KMS-11 (cell line): ENCODE data around the gene ZNF784.
A peak's percentile ranks its signal among the peaks of the same experiment; 100 is the strongest.

ENCODE experiments used
- H2AFZ ChIP-seq: fragments of 200-600 bp; sonication (generic); 2 replicates; pipeline ENCODE4 v1.6.1; 2016; ENCODE audit warnings: antibody characterized with exemption, mixed run types, low read depth
- H3K27ac ChIP-seq: fragments of 200-600 bp; sonication (generic); 2 replicates; pipeline ENCODE4 v1.6.1; 2016; ENCODE audit warnings: mild to moderate bottlenecking, mixed run types
- H3K27me3 ChIP-seq: fragments of 200-600 bp; sonication (generic); 2 replicates; pipeline ENCODE4 v1.6.1; 2017; ENCODE audit warnings: mild to moderate bottlenecking, low read depth, mixed run types, moderate library complexity; ENCODE audit not compliant: insufficient read depth
- H3K36me3 ChIP-seq: fragments of 200-600 bp; sonication (generic); 2 replicates; pipeline ENCODE4 v1.6.1; 2017; ENCODE audit warnings: mild to moderate bottlenecking, mixed run types; ENCODE audit not compliant: insufficient read depth
- H3K4me1 ChIP-seq: fragments of 200-600 bp; sonication (generic); 2 replicates; pipeline ENCODE4 v1.6.1; 2016; ENCODE audit warnings: mild to moderate bottlenecking, low read depth, mixed run types; ENCODE audit not compliant: poor library complexity, severe bottlenecking
- H3K4me2 ChIP-seq: fragments of 200-600 bp; sonication (generic); 2 replicates; pipeline ENCODE4 v1.7.0; 2016; ENCODE audit warnings: mild to moderate bottlenecking, mixed run types
- H3K4me3 ChIP-seq: fragments of 200-600 bp; sonication (generic); IDR thresholded peaks from 2 replicates; pipeline ENCODE4 v1.6.1; 2017; ENCODE audit warnings: low read depth, low read length, mixed read lengths; ENCODE audit not compliant: insufficient read depth
- H3K79me2 ChIP-seq: fragments of 200-600 bp; sonication (generic); 2 replicates; pipeline ENCODE4 v1.6.1; 2016; ENCODE audit warnings: low read depth, mixed run types; ENCODE audit not compliant: insufficient read depth
- H3K9ac ChIP-seq: fragments of 200-600 bp; sonication (generic); 2 replicates; pipeline ENCODE4 v1.6.1; 2016; ENCODE audit warnings: mild to moderate bottlenecking, mixed run types
- H4K20me1 ChIP-seq: fragments of 200-600 bp; sonication (generic); 2 replicates; pipeline ENCODE4 v1.6.1; 2016; ENCODE audit warnings: mild to moderate bottlenecking, mixed run types; ENCODE audit not compliant: insufficient read depth
- CTCF ChIP-seq: fragments of 200-600 bp; sonication (generic); conservative IDR thresholded peaks from 2 replicates; pipeline ENCODE4 v1.6.1; 2017; ENCODE audit warnings: low read depth, mild to moderate bottlenecking, antibody characterized with exemption, low read length, moderate library complexity, mixed read lengths

The ZNF784 gene

GRCh38 chr19:55636723-55637122 lies 12.4 kb upstream of the ZNF784 start:
- peaks cover 26% of the 10 kb centered on the region for H3K79me2 ChIP-seq
- no peaks in the 10 kb centered on the region for H3K36me3 ChIP-seq
- no peak for TF ChIP-seq CTCF
- peaks cover 27% of the 10 kb centered on the region for H3K4me1 ChIP-seq
- H3K4me3 ChIP-seq = no peak overlapping the region
- H3K9ac ChIP-seq = no peak overlapping the region
- no peak overlapping the region for H3K27ac ChIP-seq
- H3K4me2 ChIP-seq = no peak overlapping the region; the same call in 1 of the 2 replicates
- H4K20me1 ChIP-seq = no peaks in the 10 kb centered on the region
- no peaks in the 10 kb centered on the region for H3K27me3 ChIP-seq
- no peak overlapping the region for H2AFZ ChIP-seq

- Histone ChIP-seq H3K9ac (no peak overlapping the region), H3K27ac (no peak overlapping the region), H4K20me1 (no peaks in the 10 kb centered on the region), H3K79me2 (peaks cover 26% of the 10 kb centered on the region), H3K4me3 (no peak overlapping the region), H3K4me2 (peak overlapping the region; percentile 97), H3K4me1 (peaks cover 30% of the 10 kb centered on the region), H3K27me3 (no peaks in the 10 kb centered on the region), H3K36me3 (no peaks in the 10 kb centered on the region), H2AFZ (no peak overlapping the region)
- TF ChIP-seq CTCF = no peak
Measured at GRCh38 chr19:55635856-55636440, 11.6 kb upstream of the ZNF784 start.

GRCh38 chr19:55635334-55635717 lies 11.0 kb upstream of the ZNF784 start:
- no peaks in the 10 kb centered on the region for H4K20me1 ChIP-seq
- TF ChIP-seq CTCF = no peak
- H3K27ac ChIP-seq = peak overlapping the region; percentile 60
- peak overlapping the region; percentile 64 for H3K4me3 ChIP-seq
- peaks cover 30% of the 10 kb centered on the region for H3K4me1 ChIP-seq
- H2AFZ ChIP-seq = no peak overlapping the region
- peak overlapping the region; percentile 84 for H3K9ac ChIP-seq
- H3K36me3 ChIP-seq = no peaks in the 10 kb centered on the region
- H3K27me3 ChIP-seq = no peaks in the 10 kb centered on the region
- peak overlapping the region; percentile 97 for H3K4me2 ChIP-seq
- H3K79me2 ChIP-seq = peaks cover 26% of the 10 kb centered on the region

- H3K4me1 ChIP-seq = peaks cover 30% of the 10 kb centered on the region
- H3K79me2 ChIP-seq = peaks cover 26% of the 10 kb centered on the region
- no peak overlapping the region; the same call in 1 of the 2 replicates for H3K4me2 ChIP-seq
- H3K4me3 ChIP-seq = no peak overlapping the region
- no peak overlapping the region for H3K9ac ChIP-seq
- no peak overlapping the region for H3K27ac ChIP-seq
- no peaks in the 10 kb centered on the region for H3K36me3 ChIP-seq
- peak overlapping the region; percentile 86; the same call in 1 of the 2 replicates for H2AFZ ChIP-seq
- H4K20me1 ChIP-seq = no peaks in the 10 kb centered on the region
- no peaks in the 10 kb centered on the region; the same call in 1 of the 2 replicates for H3K27me3 ChIP-seq
- TF ChIP-seq CTCF = no peak
Measured at GRCh38 chr19:55633861-55634260, 9.5 kb upstream of the ZNF784 start.
